Liver (tissue), 3 donors: Measurements from ENCODE around the gene IGF1R.

ENCODE experiments used
- CTCF ChIP-seq: fragments of 150-350 bp; IDR thresholded peaks from 2 replicates; pipeline ENCODE4 v1.5.1; 2017; ENCODE audit warnings: improper control_type of control experiment, low read depth, low read length; ENCODE audit not compliant: missing input control
- EGR1 ChIP-seq, 2 donors: IDR thresholded peaks; 2 replicates each; pipeline ENCODE4 v1.6.1; 2016 to 2018; ENCODE audit warnings: antibody characterized with exemption in 2 of 2, low read depth in 2 of 2
- FOXA1 ChIP-seq: IDR thresholded peaks from 2 replicates; pipeline ENCODE4 v1.6.1; 2016; ENCODE audit warnings: antibody characterized with exemption
- GABPA ChIP-seq, 2 donors: IDR thresholded peaks in 1 of 2; conservative IDR thresholded peaks in 1 of 2; 2 replicates each; pipeline ENCODE4 v1.6.1; 2016; ENCODE audit warnings: antibody characterized with exemption in 2 of 2, mild to moderate bottlenecking in 1 of 2, moderate library complexity in 1 of 2
- JUND ChIP-seq, 2 donors: IDR thresholded peaks; 2 replicates each; pipeline ENCODE4 v1.6.1; 2016; ENCODE audit warnings: antibody characterized with exemption in 2 of 2
- MAX ChIP-seq: IDR thresholded peaks from 2 replicates; pipeline ENCODE4 v1.6.1; 2016; ENCODE audit warnings: antibody characterized with exemption
- SP1 ChIP-seq: IDR thresholded peaks from 2 replicates; pipeline ENCODE4 v1.6.1; 2018; ENCODE audit warnings: antibody characterized with exemption, mild to moderate bottlenecking
- TAF1 ChIP-seq: conservative IDR thresholded peaks from 2 replicates; pipeline ENCODE4 v1.6.1; 2016; ENCODE audit warnings: antibody characterized with exemption, mild to moderate bottlenecking
- TF ChIP-seq, protein P1 (sequence below): IDR thresholded peaks from 2 replicates; pipeline ENCODE4 v1.6.1; 2016; ENCODE audit warnings: antibody characterized with exemption, mild to moderate bottlenecking
- donor health status: healthy.
- donor health status: healthy.

- TF ChIP-seq, protein P1, sequence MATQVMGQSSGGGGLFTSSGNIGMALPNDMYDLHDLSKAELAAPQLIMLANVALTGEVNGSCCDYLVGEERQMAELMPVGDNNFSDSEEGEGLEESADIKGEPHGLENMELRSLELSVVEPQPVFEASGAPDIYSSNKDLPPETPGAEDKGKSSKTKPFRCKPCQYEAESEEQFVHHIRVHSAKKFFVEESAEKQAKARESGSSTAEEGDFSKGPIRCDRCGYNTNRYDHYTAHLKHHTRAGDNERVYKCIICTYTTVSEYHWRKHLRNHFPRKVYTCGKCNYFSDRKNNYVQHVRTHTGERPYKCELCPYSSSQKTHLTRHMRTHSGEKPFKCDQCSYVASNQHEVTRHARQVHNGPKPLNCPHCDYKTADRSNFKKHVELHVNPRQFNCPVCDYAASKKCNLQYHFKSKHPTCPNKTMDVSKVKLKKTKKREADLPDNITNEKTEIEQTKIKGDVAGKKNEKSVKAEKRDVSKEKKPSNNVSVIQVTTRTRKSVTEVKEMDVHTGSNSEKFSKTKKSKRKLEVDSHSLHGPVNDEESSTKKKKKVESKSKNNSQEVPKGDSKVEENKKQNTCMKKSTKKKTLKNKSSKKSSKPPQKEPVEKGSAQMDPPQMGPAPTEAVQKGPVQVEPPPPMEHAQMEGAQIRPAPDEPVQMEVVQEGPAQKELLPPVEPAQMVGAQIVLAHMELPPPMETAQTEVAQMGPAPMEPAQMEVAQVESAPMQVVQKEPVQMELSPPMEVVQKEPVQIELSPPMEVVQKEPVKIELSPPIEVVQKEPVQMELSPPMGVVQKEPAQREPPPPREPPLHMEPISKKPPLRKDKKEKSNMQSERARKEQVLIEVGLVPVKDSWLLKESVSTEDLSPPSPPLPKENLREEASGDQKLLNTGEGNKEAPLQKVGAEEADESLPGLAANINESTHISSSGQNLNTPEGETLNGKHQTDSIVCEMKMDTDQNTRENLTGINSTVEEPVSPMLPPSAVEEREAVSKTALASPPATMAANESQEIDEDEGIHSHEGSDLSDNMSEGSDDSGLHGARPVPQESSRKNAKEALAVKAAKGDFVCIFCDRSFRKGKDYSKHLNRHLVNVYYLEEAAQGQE, result no peak
- no peak for TF ChIP-seq CTCF
- TF ChIP-seq TAF1, result no peak
- peak in 1 of 2 donors; percentile 44 for TF ChIP-seq GABPA (IDR thresholded peaks at IDR 0.05 in 1 of 2, conservative IDR thresholded peaks at IDR 0.05 in 1 of 2)
- TF ChIP-seq MAX, result peak; percentile 43
- TF ChIP-seq EGR1 (IDR thresholded peaks at IDR 0.05; ENCODE audit: low read depth in 2 of 2), result no peak
- TF ChIP-seq SP1, result no peak
- TF ChIP-seq JUND (IDR thresholded peaks at IDR 0.05), result no peak
- no peak for TF ChIP-seq FOXA1
Measured at GRCh38 chr15:98865397-98866339, 217.3 kb downstream of the IGF1R start.
